ENCODE data around the gene OR52E5.

OR52E5 gene

GRCh38 chr11:5941951-5942350 is 48.9 kb downstream of the OR52E5 start, which contains the start of gene OR56A3:
OR56A3 (plus strand) TSS chr11:5942251; CDS start chr11:5947347, 5,096 bp downstream.
- H3K4me3 ChIP-seq (ENCODE audit: low read length) = no peak within 1 kb of the TSS
- no peak for TF ChIP-seq CTCF (IDR thresholded peaks at IDR 0.05; ENCODE audit: insufficient read depth, low read depth, low read length, missing control alignments)
- no peak for DNase-seq (ENCODE audit: low read depth)
